Activated CD4-positive, alpha-beta T cell treated with anti-CD3 and anti-CD28 coated beads, Interleukin-2, amount 10 ng/mL, durations not matched to agents 7 days and 5 days (primary cell): Measurements from ENCODE around the gene TEAD4. TPM values are rescaled to one million over a fixed set of nuclear protein-coding genes. Genes with fewer than 3 reads are reported as not detected.

Experiments
- CTCF ChIA-PET: fragments of 350-600 bp; sonication (Branson Sonifier 250); formaldehyde crosslinking; loops from one replicate; lab custom pipeline; 2021; ENCODE audit warnings: antibody characterized with exemption; lab: Charles Lee
- POLR2A ChIA-PET: fragments of 350-600 bp; sonication (Branson Sonifier 250); formaldehyde crosslinking; loops from one replicate; lab custom pipeline; 2021; ENCODE audit warnings: antibody characterized with exemption; lab: Charles Lee
- DNase-seq: peaks from one replicate; pipeline ENCODE4 v3.0.0-alpha.2; 2020
- H3K27ac Mint-ChIP-seq: one replicate; pipeline ENCODE4 v1.8.0; 2021; ENCODE audit warnings: mild to moderate bottlenecking, moderate library complexity, mixed read lengths
- H3K27me3 Mint-ChIP-seq: one replicate; pipeline ENCODE4 v1.8.0; 2021; ENCODE audit warnings: mixed read lengths
- H3K36me3 Mint-ChIP-seq: one replicate; pipeline ENCODE4 v1.8.0; 2021; ENCODE audit warnings: low read depth, mixed read lengths
- H3K4me1 Mint-ChIP-seq: one replicate; pipeline ENCODE4 v1.8.0; 2021; ENCODE audit warnings: mixed read lengths
- H3K4me3 Mint-ChIP-seq: one replicate; pipeline ENCODE4 v1.8.0; 2021; ENCODE audit warnings: mild to moderate bottlenecking, moderate library complexity, mixed read lengths
- H3K9me3 Mint-ChIP-seq: one replicate; pipeline ENCODE4 v1.8.0; 2021; ENCODE audit warnings: mixed read lengths
- total RNA-seq, 2 experiments: library from RNA; stranded (reverse); gene quantifications; one replicate each; pipeline ENCODE4 v1.2.3, GENCODE V29; 2021

The TEAD4 gene
- total RNA-seq, 2 experiments from 2014 or later, result 0.69 to 1.00 TPM

DNA sequence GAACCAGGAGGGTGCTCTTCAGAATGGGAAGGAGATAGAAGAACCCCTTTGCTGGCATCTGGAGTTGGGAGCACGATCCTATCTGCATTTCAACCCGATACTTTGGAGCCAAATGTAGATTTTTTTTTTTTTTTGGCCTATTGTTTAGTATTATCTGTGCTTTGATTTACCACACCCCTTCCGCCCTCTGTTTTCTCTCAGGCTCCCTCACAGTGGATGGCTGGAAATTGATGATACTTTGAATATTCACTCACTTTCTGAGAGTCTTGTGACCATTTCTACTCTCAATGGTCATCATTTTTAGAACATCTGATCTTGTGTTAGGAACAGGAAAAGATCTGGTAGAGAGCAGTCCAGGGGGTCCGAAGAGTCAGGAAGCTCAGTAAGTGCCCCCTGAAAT lies 127.0 kb downstream of the TEAD4 start:
- CTCF ChIA-PET, result interaction anchor here (0.6 kb wide), 1 partner anchor 27 kb away, joined by 3 read pairs; no protein-coding TSS in a partner anchor
- no peaks in the 10 kb centered on the region for H3K27me3 Mint-ChIP-seq

DNA sequence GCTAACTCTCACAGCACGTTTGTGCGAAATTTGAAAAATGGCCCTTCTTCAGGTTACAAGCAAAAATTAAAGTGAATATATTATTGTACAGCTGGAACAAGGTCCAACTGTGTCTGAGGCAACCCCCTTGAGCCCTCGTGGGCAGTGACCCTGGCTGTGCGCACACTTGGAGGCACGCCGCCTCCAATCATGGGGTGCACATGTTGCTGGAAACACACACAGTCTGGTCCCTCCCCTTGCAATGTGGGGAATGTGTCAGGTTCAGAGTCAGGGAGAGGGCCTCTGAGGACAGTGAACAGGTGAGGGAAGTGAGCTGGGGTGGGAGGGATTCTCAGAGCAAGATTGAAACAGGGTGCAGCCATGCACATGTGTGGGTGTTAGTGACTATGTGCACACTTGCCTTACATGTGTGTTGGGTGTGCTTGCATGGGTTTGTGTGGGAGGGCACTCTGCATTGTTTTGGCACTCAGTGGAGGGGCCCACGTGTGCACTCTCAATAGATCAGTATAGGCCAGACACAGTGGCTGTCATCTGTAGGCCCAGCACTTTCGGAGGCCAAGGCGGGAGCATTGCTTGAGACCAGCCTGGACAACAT lies 127.6 kb downstream of the TEAD4 start:
- CTCF ChIA-PET, result interaction anchor here (0.6 kb wide), 2 partner anchors 28 to 318 kb away, joined by 3 read pairs; no protein-coding TSS in a partner anchor

More for the DNA sequence above, 127.0 kb downstream of the TEAD4 start:
- no peak overlapping the region for H3K27ac Mint-ChIP-seq
- no peaks in the 10 kb centered on the region for H3K9me3 Mint-ChIP-seq
- no peak for DNase-seq
- H3K4me3 Mint-ChIP-seq, result no peak overlapping the region
- H3K4me1 Mint-ChIP-seq, result peaks cover 6% of the 10 kb centered on the region
- POLR2A ChIA-PET, result no interaction called here
- no peaks in the 10 kb centered on the region for H3K36me3 Mint-ChIP-seq

DNA sequence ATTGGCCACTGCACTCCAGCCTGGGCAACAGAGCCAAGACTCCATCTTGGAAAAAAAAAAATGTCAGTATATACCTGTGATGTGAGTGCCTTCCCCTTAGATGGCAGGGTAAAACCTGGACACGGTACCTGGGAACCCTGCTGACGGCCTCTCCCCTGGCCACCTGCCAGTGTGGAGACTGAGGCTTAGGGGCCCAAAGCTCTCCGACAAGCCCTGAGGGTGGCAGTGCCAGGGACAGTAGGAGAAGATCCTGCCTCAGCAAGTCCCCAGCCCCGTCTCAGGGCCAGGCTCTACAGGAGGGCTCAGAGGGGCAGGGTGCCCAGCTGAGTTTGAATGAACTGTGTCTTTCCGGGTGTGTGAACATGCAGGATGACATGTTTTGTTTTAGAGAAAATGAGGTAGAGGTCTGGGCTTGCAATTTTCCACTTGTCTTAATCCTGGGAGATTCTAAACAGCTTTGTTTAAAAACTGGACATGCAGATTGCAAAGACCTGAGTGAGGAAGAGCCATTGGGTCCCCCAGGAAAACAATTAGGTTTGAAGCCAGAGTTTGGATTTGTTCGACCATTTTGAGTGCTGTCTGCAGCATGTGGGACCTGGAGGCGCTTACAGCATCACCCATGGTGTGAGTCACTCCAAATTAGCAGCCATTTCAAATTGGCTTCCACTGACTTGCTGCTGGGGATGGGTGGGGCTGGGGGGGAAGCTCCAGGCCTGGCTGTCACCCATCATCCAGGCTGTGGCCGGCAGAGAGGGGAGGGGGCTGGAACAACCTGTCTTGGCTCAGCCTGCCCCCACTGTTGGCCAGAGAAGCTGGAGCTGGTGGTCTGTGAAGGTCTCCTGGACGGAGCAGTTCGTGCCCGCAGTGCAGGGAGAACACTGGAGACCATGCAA lies 128.8 kb downstream of the TEAD4 start:
- Mint-ChIP-seq H3K36me3 (no peaks in the 10 kb centered on the region), H3K4me3 (no peak overlapping the region), H3K4me1 (peaks cover 6% of the 10 kb centered on the region), H3K27me3 (no peaks in the 10 kb centered on the region), H3K9me3 (no peaks in the 10 kb centered on the region), H3K27ac (no peak overlapping the region)
- ChIA-PET POLR2A (no interaction called here), CTCF (interaction anchor here (1.0 to 1.6 kb wide), 2 partner anchors 15 to 17 kb away, joined by 3 to 4 read pairs; no protein-coding TSS in a partner anchor)
- no peak for DNase-seq

More for the DNA sequence above, 127.6 kb downstream of the TEAD4 start:
- Mint-ChIP-seq H3K27me3 (no peaks in the 10 kb centered on the region), H3K4me1 (peaks cover 6% of the 10 kb centered on the region), H3K27ac (no peak overlapping the region), H3K9me3 (no peaks in the 10 kb centered on the region), H3K4me3 (no peak overlapping the region), H3K36me3 (no peaks in the 10 kb centered on the region)
- POLR2A ChIA-PET, result no interaction called here
- no peak for DNase-seq

DNA sequence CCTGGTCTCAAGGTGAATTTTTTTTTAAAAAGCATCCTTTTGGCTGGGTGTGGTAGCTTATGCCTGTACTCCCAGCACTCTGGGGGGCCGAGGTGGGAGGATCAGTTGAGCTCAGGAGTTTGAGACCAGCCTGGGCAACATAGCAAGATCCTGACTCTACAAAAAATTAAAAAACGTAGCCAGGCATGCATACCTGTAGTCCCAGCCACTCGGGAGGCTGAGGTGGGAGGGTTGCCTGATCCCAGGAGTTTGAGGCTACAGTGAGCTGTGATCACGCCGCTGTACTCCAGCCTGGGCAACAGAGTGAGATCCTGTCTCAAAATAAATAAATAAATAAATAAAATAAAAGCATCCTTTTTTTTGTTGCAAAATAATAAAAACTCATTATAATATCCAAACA lies 130.4 kb downstream of the TEAD4 start:
- CTCF ChIA-PET, result interaction anchor here (1.6 kb wide), 1 partner anchor 16 kb away, joined by 4 read pairs; no protein-coding TSS in a partner anchor
- POLR2A ChIA-PET, result no interaction called here
- DNase-seq, result no peak
- H3K4me1 Mint-ChIP-seq, result no peaks in the 10 kb centered on the region
- H3K9me3 Mint-ChIP-seq, result no peaks in the 10 kb centered on the region
- H3K36me3 Mint-ChIP-seq, result no peaks in the 10 kb centered on the region
- no peaks in the 10 kb centered on the region for H3K27me3 Mint-ChIP-seq
- H3K4me3 Mint-ChIP-seq, result no peak overlapping the region
- no peak overlapping the region for H3K27ac Mint-ChIP-seq

Other genes with a start within 250 kb of the TEAD4 start
- 10 to 100 TPM; 47.2 to 68.2 TPM for gene FKBP4, start 164.4 kb upstream of the TEAD4 start, total RNA-seq
- 10 to 100 TPM; 43.5 to 48.2 TPM for gene ITFG2, start 146.7 kb upstream of the TEAD4 start, total RNA-seq
- not detected for gene NRIP2, start 124.4 kb upstream of the TEAD4 start, total RNA-seq
- under 1 TPM; 0.29 to 0.35 TPM for gene TEX52, start 102.4 kb upstream of the TEAD4 start, total RNA-seq
- 100 to 1,000 TPM; 119 to 131 TPM for gene FOXM1, start 82.2 kb upstream of the TEAD4 start, total RNA-seq
- gene RHNO1, start 82.2 kb upstream of the TEAD4 start, total RNA-seq, result 10 to 100 TPM; 53.6 to 61.4 TPM
- gene TULP3, start 68.5 kb upstream of the TEAD4 start, total RNA-seq, result 1 to 10 TPM; 8.6 to 9.1 TPM
- gene TSPAN9, start 118.0 kb downstream of the TEAD4 start, total RNA-seq, result under 1 TPM in 1 of 2 experiments, not detected in 1; 0.15 TPM